GM19372 (cell line): ENCODE results near the gene MVB12B.

Experiments used
- ATAC-seq: cut with Tn5 transposase; IDR thresholded peaks from one replicate; pipeline ENCODE4 v1.9.1; 2021; ENCODE audit warnings: mild to moderate bottlenecking, low read depth, moderate library complexity; ENCODE audit not compliant: unreplicated experiment

The MVB12B gene

GRCh38 chr9:126302730-126303129 lies 23.9 kb upstream of the MVB12B start:
- no peak for ATAC-seq

- ATAC-seq: no peak
Measured at GRCh38 chr9:126303488-126303887, 23.1 kb upstream of the MVB12B start.

GRCh38 chr9:126304207-126304970 lies 22.2 kb upstream of the MVB12B start:
- ATAC-seq: no peak

- ATAC-seq: no peak
Measured at GRCh38 chr9:126304971-126305320, 21.7 kb upstream of the MVB12B start.

GRCh38 chr9:126306071-126306647 lies 20.5 kb upstream of the MVB12B start:
- ATAC-seq: no peak

- ATAC-seq: no peak
Measured at GRCh38 chr9:126307322-126308061, 19.1 kb upstream of the MVB12B start.

GRCh38 chr9:126309427-126310189 lies 17.0 kb upstream of the MVB12B start:
- ATAC-seq: no peak

- no peak for ATAC-seq
Measured at GRCh38 chr9:126312584-126313551, 13.8 kb upstream of the MVB12B start.

GRCh38 chr9:126316085-126316655 lies 10.5 kb upstream of the MVB12B start:
- no peak for ATAC-seq

GRCh38 chr9:126317513-126317912 lies 9.1 kb upstream of the MVB12B start:
- ATAC-seq: no peak

- ATAC-seq: no peak
Measured at GRCh38 chr9:126318858-126319257, 7.8 kb upstream of the MVB12B start.

- ATAC-seq: no peak
Measured at GRCh38 chr9:126319671-126320070, 7.0 kb upstream of the MVB12B start.

GRCh38 chr9:126320158-126320922 lies 6.3 kb upstream of the MVB12B start:
- ATAC-seq: no peak

GRCh38 chr9:126321742-126322141 lies 4.9 kb upstream of the MVB12B start:
- no peak for ATAC-seq

GRCh38 chr9:126325821-126326220 lies 808 bp upstream of the MVB12B start:
- no peak for ATAC-seq

GRCh38 chr9:126327006-126327713 lies 531 bp downstream of the MVB12B start:
- ATAC-seq: no peak

GRCh38 chr9:126327714-126328185 lies 1.1 kb downstream of the MVB12B start:
- no peak for ATAC-seq

- no peak for ATAC-seq
Measured at GRCh38 chr9:126328407-126328806, 1.8 kb downstream of the MVB12B start.
